Measurements from ENCODE around the gene NFKBIB. TPM values are rescaled to one million over a fixed set of nuclear protein-coding genes. Genes with fewer than 3 reads are reported as not detected.
"Not testable (repeated sequence)": the region's sequence is repeated elsewhere in the genome, so short reads cannot be mapped to it uniquely, and the experiment has no call there.

Gene NFKBIB
- total RNA-seq, 1 donor from 2014 or later: 102 TPM

GRCh38 chr19:38862321-38863059 is 37.3 kb upstream of the NFKBIB start:
- no peaks in the 10 kb centered on the region for H3K27me3 Mint-ChIP-seq (ENCODE audit: insufficient read depth)
- peaks cover 4% of the 10 kb centered on the region for H3K36me3 Mint-ChIP-seq (ENCODE audit: low read depth)
- no peak for DNase-seq (ENCODE audit: low spot score)
- intact Hi-C loops (cut with micrococcal nuclease): no loop called here
- no peak overlapping the region for H3K4me3 Mint-ChIP-seq
- no peak overlapping the region for H3K27ac Mint-ChIP-seq
- H3K9me3 Mint-ChIP-seq: no peaks in the 10 kb centered on the region
- peaks cover 35% of the 10 kb centered on the region for H3K4me1 Mint-ChIP-seq (ENCODE audit: low read depth)

DNA sequence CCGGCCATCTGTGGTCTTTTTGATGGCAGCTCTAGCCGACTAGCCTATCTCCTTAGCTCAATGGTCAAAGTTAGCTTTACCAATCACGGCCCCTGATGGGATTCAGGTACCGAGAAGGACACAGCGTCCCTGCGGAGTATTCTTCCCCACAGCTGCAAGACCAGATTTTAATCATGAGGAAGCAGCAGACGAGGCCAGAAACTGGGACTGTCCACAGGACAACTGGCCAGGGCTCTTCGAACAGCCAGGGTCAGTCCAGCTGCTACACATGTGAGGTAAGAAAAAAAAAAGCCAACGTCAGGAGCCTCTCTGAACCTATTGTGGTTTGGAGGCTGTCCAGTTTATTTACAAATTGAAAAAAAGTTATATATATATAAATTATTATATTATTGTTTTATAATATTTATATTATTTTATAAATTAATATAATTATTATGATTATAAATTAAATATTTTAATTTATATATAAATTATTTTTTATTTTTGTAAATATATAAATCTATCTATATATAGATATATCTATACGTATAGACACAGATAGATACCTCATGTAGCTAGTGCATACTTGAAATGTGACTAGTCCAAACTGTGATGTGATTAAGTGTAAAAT is 32.5 kb upstream of the NFKBIB start:
- intact Hi-C loops (cut with micrococcal nuclease): no loop called here
- Mint-ChIP-seq H3K4me1 (ENCODE audit: low read depth) (peaks cover 50% of the 10 kb centered on the region), H3K27me3 (ENCODE audit: insufficient read depth) (no peaks in the 10 kb centered on the region), H3K27ac (no peak overlapping the region), H3K9me3 (no peaks in the 10 kb centered on the region), H3K4me3 (no peak overlapping the region), H3K36me3 (ENCODE audit: low read depth) (peaks cover 13% of the 10 kb centered on the region)
- DNase-seq (ENCODE audit: low spot score): no peak

DNA sequence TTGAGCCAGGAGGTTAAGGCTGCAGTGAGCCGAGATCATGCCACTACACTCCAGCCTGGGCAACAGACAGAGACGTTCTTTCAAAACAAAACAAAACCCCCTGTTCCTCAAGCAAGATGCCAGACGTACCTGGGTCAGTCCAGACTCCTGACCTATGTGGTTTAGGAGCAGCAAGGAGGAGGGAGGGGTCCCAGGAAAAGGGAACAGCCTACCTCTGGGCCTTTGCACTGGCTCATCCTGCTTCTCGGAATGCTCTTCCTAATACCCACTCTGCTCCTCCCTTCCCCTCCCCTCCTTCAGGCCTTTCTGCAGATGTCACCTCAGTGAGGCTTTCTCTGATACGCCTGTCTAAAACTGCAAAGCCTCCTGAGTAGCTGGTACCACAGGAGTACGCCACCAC is 31.2 kb upstream of the NFKBIB start:
- H3K4me1 Mint-ChIP-seq (ENCODE audit: low read depth): peaks cover 51% of the 10 kb centered on the region
- intact Hi-C loops (cut with micrococcal nuclease): no loop called here

DNA sequence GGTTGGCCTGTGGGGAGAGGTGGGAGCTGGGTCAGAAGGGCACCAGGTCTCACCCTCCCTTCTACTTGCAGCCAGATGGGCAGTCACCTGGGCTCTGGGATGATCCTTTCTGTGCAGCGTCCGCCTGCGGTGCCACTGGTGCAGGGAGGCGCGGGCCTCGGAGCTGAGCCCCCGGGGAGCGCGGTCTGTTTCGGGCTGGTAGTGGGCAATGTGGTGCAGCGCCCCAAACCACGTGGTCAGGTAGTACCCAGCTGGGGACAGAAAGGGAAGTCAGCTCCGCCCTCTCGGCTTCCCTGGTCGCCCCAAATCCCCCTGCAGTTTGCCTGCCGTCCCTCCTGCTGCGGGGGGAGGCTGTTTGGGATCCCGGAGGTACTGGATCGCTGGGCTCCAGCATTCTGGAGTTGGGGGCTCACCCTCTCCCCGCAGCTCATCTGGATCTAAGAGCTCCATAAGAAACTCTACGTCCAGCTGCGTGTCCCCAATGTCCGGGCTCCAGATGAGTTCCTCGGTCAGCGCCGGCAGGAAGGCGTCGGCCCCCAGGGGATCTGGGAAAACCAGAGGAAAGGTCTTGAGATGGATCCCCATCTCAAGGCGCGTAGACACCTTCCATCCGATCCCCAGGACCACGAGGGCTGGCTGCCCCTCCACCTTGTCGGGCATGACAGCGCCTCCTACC is 30.5 kb upstream of the NFKBIB start:
- no peak for DNase-seq (ENCODE audit: low spot score)

More for the DNA sequence above, 31.2 kb upstream of the NFKBIB start:
- Mint-ChIP-seq H3K27ac (no peak overlapping the region), H3K9me3 (no peaks in the 10 kb centered on the region), H3K36me3 (ENCODE audit: low read depth) (peaks cover 18% of the 10 kb centered on the region), H3K4me3 (peak overlapping the region; percentile 86), H3K27me3 (ENCODE audit: insufficient read depth) (no peaks in the 10 kb centered on the region)
- no peak for DNase-seq (ENCODE audit: low spot score)

DNA sequence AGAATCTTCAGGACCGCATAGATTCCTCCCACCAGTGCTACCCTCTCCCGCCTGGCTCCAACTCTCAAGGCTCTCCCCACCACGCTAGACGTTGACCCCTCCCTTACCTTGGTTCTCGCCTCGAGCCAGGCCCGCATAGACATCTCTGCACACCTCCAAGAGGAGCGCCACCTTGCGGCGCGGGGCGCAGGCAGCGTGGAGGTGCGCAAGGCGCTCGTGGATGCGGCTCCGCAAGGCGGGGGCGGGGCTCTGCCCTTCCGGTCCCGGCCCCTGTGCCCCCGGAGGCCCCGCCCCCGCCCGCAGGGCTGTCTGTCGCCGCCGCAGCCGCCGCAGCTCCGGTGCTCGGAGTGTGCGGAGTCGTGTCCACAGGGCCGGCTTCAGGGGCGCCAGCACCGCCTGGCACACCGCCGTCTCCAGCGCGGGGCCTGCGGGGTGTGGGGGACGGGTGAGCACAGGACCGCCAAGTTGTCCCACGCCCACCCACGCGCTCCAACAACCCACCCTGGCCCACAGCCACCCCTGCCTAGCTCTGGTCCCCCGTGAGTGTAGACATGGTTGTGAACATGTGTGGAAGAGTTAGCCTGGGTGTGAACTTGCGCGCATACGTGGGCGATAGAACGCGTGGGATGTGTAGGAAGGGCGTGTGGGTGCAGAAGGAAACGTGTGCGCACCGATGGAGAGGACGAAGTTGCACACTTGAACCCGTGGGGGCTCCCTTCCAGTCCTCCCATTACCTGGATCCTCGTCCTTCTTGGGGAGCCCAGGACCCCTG is 29.7 kb upstream of the NFKBIB start:
- Mint-ChIP-seq H3K9me3 (no peaks in the 10 kb centered on the region), H3K4me3 (peak overlapping the region; percentile 86), H3K27me3 (ENCODE audit: insufficient read depth) (no peaks in the 10 kb centered on the region), H3K4me1 (ENCODE audit: low read depth) (peaks cover 42% of the 10 kb centered on the region), H3K36me3 (ENCODE audit: low read depth) (peaks cover 20% of the 10 kb centered on the region), H3K27ac (peak overlapping the region; percentile 87)
- intact Hi-C loops (cut with micrococcal nuclease): loop anchor here (1.0 kb wide), 2 partner anchors 8 to 18 kb away; partner anchors contain the start of gene RINL
- peak; percentile 92 for DNase-seq (ENCODE audit: low spot score)

More for the DNA sequence above, 30.5 kb upstream of the NFKBIB start:
- intact Hi-C loops (cut with micrococcal nuclease): loop anchor here (1.0 kb wide), 2 partner anchors 9 to 17 kb away; partner anchors contain the start of gene RINL
- Mint-ChIP-seq H3K27ac (peak overlapping the region; percentile 87), H3K36me3 (ENCODE audit: low read depth) (peaks cover 18% of the 10 kb centered on the region), H3K4me3 (peak overlapping the region; percentile 86), H3K27me3 (ENCODE audit: insufficient read depth) (no peaks in the 10 kb centered on the region), H3K4me1 (ENCODE audit: low read depth) (peaks cover 49% of the 10 kb centered on the region), H3K9me3 (no peaks in the 10 kb centered on the region)

DNA sequence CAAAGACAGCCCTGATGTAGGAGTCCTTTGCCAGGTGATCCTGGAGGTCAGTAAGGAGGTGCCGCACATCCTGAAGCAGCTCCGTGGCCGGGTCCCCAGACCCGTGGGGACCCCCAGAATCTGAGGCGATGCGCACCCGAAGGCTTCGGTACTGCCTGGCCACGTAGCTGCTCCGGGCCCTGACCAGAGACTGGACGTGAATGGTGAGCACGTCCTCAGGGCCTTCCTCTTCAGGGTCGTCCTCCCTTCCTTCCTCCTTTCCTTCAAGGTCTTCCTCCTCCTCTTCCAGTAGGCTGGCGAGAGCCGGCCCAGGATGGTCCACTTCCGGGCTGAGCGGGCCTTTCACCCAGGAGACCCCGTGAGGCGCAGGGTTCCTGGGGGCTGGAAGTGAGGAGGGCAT is 29.2 kb upstream of the NFKBIB start:
- no peaks in the 10 kb centered on the region for H3K9me3 Mint-ChIP-seq
- intact Hi-C loops (cut with micrococcal nuclease): no loop called here
- H3K4me3 Mint-ChIP-seq: peak overlapping the region; percentile 80
- peak overlapping the region; percentile 70 for H3K27ac Mint-ChIP-seq
- DNase-seq (ENCODE audit: low spot score): no peak
- H3K27me3 Mint-ChIP-seq (ENCODE audit: insufficient read depth): no peaks in the 10 kb centered on the region
- peaks cover 36% of the 10 kb centered on the region for H3K4me1 Mint-ChIP-seq (ENCODE audit: low read depth)
- H3K36me3 Mint-ChIP-seq (ENCODE audit: low read depth): peaks cover 20% of the 10 kb centered on the region

DNA sequence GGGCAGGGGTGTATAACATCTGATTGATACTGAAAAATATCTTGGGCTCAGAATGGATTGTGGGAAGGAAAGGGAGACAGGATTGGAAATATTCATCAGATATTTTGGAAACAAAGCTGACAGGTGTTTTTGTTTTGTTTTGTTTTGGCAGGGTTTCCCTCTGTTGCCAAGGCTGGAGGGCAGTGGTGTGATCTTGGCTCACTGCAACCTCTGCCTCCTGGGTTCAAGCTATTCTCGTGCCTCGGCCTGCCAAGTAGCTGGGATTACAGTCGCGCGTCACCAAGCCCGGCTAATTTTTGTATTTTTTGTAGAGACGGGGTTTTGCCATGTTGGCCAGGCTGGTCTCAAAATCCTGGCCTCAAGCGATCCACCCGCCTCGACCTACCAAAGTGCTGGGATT is 26.4 kb upstream of the NFKBIB start:
- H3K4me1 Mint-ChIP-seq (ENCODE audit: low read depth): peaks cover 52% of the 10 kb centered on the region
- H3K27me3 Mint-ChIP-seq (ENCODE audit: insufficient read depth); H3K4me3 Mint-ChIP-seq; intact Hi-C loops (cut with micrococcal nuclease); H3K9me3 Mint-ChIP-seq; DNase-seq (ENCODE audit: low spot score): not testable (repeated sequence)
- H3K36me3 Mint-ChIP-seq (ENCODE audit: low read depth): peaks cover 16% of the 10 kb centered on the region
- peak overlapping the region; percentile 59 for H3K27ac Mint-ChIP-seq

GRCh38 chr19:38875656-38876395 is 23.9 kb upstream of the NFKBIB start:
- peak overlapping the region; percentile 63 for H3K27ac Mint-ChIP-seq
- peaks cover 7% of the 10 kb centered on the region for H3K36me3 Mint-ChIP-seq (ENCODE audit: low read depth)
- no peak overlapping the region for H3K4me3 Mint-ChIP-seq
- peaks cover 34% of the 10 kb centered on the region for H3K4me1 Mint-ChIP-seq (ENCODE audit: low read depth)
- DNase-seq (ENCODE audit: low spot score): no peak
- intact Hi-C loops (cut with micrococcal nuclease): no loop called here
- H3K9me3 Mint-ChIP-seq: no peaks in the 10 kb centered on the region
- no peaks in the 10 kb centered on the region for H3K27me3 Mint-ChIP-seq (ENCODE audit: insufficient read depth)

DNA sequence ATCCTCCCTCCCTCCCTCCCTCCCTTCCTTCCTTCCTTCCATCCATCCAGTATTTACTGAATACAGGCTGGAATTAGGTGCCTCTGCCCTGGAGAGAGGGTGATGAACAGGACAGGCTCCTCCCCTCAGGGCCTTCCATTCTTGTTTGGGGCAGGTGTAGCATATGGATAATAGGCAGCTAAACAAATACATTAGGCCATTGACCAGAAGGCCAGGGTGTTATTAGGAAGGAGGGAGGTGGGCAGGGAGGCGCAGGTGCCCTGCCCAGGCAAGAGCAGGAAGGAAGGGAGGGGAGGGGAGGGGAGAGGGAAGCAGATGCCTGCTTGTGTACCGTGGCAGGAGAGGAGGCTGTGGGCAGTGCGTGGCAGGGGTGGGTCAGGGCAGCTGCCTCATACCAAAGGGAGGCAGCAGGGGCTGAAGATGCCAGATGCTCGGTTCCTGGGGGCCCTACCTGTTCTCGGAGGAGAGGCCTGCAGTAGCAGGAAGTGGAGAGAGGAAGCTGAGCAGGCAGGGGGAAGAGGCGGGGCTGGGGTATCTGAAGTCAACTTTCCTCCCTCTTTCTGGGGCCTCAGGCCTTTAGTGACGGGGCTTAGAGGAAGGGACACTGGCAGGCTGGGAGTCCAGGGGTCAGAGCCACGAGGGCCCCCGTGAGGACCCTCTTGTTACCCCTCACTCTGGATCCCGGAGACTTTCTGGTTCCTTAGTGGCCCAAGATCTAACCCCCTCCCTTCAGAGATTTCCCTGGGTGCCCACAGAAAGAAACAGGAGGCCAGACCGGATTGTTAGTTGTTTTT is 21.8 kb upstream of the NFKBIB start, which contains the start of gene RINL:
TSS of gene RINL (minus strand) at position 495 of the 794 bp plus-strand sequence. CDS start 1,533 bp downstream, outside the sequence.
- intact Hi-C loops (cut with micrococcal nuclease): loop anchor here (1.0 kb wide), 3 partner anchors 9 to 52 kb away; partner anchors contain the start of genes MRPS12, NFKBIB, SARS2 and SIRT2
- peak within 1 kb of the TSS; percentile 96 for H3K27ac Mint-ChIP-seq
- peak; percentile 58 for DNase-seq (ENCODE audit: low spot score)
- peaks cover 32% of the 10 kb centered on the region for H3K4me1 Mint-ChIP-seq (ENCODE audit: low read depth)
- no peaks in the 10 kb centered on the region for H3K9me3 Mint-ChIP-seq
- H3K36me3 Mint-ChIP-seq (ENCODE audit: low read depth): peaks cover 9% of the 10 kb centered on the region
- H3K27me3 Mint-ChIP-seq (ENCODE audit: insufficient read depth): no peaks in the 10 kb centered on the region
- peak within 1 kb of the TSS; percentile 95 for H3K4me3 Mint-ChIP-seq

GRCh38 chr19:38878575-38879399 is 21.0 kb upstream of the NFKBIB start:
- no peak for DNase-seq (ENCODE audit: low spot score)
- Mint-ChIP-seq H3K36me3 (ENCODE audit: low read depth) (peaks cover 12% of the 10 kb centered on the region), H3K4me3 (peak overlapping the region; percentile 95), H3K4me1 (ENCODE audit: low read depth) (peaks cover 33% of the 10 kb centered on the region), H3K27ac (peak overlapping the region; percentile 96), H3K27me3 (ENCODE audit: insufficient read depth) (no peaks in the 10 kb centered on the region), H3K9me3 (no peaks in the 10 kb centered on the region)
- intact Hi-C loops (cut with micrococcal nuclease): loop anchor here (1.0 kb wide), 3 partner anchors 9 to 52 kb away; partner anchors contain the start of genes MRPS12, NFKBIB, SARS2 and SIRT2

GRCh38 chr19:38879400-38879751 is 20.4 kb upstream of the NFKBIB start:
- H3K4me3 Mint-ChIP-seq: no peak overlapping the region
- H3K27ac Mint-ChIP-seq: no peak overlapping the region
- no peaks in the 10 kb centered on the region for H3K27me3 Mint-ChIP-seq (ENCODE audit: insufficient read depth)
- DNase-seq (ENCODE audit: low spot score): no peak
- no peaks in the 10 kb centered on the region for H3K9me3 Mint-ChIP-seq
- H3K36me3 Mint-ChIP-seq (ENCODE audit: low read depth): peaks cover 12% of the 10 kb centered on the region
- intact Hi-C loops (cut with micrococcal nuclease): no loop called here
- H3K4me1 Mint-ChIP-seq (ENCODE audit: low read depth): peaks cover 33% of the 10 kb centered on the region
